WTC11 (cell line): ENCODE measurements around the gene CDH13. TPM values are rescaled to one million over a fixed set of nuclear protein-coding genes. Genes with fewer than 3 reads are reported as not detected.

ENCODE experiments used
- ATAC-seq: fragments of 200-7000 bp; cut with Tn5 transposase; 2 replicates; pipeline ENCODE4 v1.10.0; 2021; ENCODE audit warnings: mild to moderate bottlenecking, moderate library complexity
- CTCF ChIA-PET: fragments of 300-600 bp; sonication (Branson Sonifier 250); formaldehyde crosslinking; loops from one replicate; lab custom pipeline; 2021; ENCODE audit warnings: antibody characterized with exemption; lab: Charles Lee
- POLR2A ChIA-PET: fragments of 350-600 bp; sonication (Branson Sonifier 250); formaldehyde crosslinking; loops from one replicate; lab custom pipeline; 2021; ENCODE audit warnings: antibody characterized with exemption; lab: Charles Lee
- DNase-seq: peaks from one replicate; pipeline ENCODE4 v3.0.0; 2021; ENCODE audit warnings: low spot score
- H3K27ac Mint-ChIP-seq: 2 replicates; pipeline ENCODE4 v1.8.0; 2021; ENCODE audit warnings: mixed read lengths
- H3K27me3 Mint-ChIP-seq: 2 replicates; pipeline ENCODE4 v1.8.0; 2021; ENCODE audit warnings: low read depth, mild to moderate bottlenecking, moderate library complexity, mixed read lengths
- H3K36me3 Mint-ChIP-seq: 2 replicates; pipeline ENCODE4 v1.8.0; 2021; ENCODE audit warnings: mixed read lengths
- H3K4me1 Mint-ChIP-seq: 2 replicates; pipeline ENCODE4 v1.8.0; 2022; ENCODE audit warnings: mixed read lengths
- H3K4me3 Mint-ChIP-seq: 2 replicates; pipeline ENCODE4 v1.8.0; 2021; ENCODE audit warnings: mild to moderate bottlenecking, moderate library complexity, mixed read lengths
- H3K9me3 Mint-ChIP-seq: 2 replicates; pipeline ENCODE4 v1.8.0; 2021; ENCODE audit warnings: mixed read lengths
- AR ChIP-seq: fragments of 250-450 bp; sonication (Bioruptor Pico); IDR thresholded peaks from 2 replicates; pipeline ENCODE4 v1.9.0; 2021; ENCODE audit warnings: mild to moderate bottlenecking
- ATF2 ChIP-seq: sonication (generic); formaldehyde crosslinking; IDR thresholded peaks from 2 replicates; pipeline ENCODE4 v1.8.1; 2022; ENCODE audit warnings: low read depth, missing genetic modification reagents, borderline replicate concordance
- E2F5 ChIP-seq: sonication (generic); formaldehyde crosslinking; IDR thresholded peaks from 2 replicates; pipeline ENCODE4 v1.8.1; 2022; ENCODE audit warnings: mild to moderate bottlenecking, moderate library complexity, missing genetic modification reagents
- ELF4 ChIP-seq: sonication (generic); formaldehyde crosslinking; IDR thresholded peaks from 2 replicates; pipeline ENCODE4 v1.8.1; 2022; ENCODE audit warnings: low read depth, mild to moderate bottlenecking, moderate library complexity, missing genetic modification reagents
- ETV6 ChIP-seq: sonication (generic); formaldehyde crosslinking; IDR thresholded peaks from 2 replicates; pipeline ENCODE4 v1.8.1; 2022; ENCODE audit warnings: mild to moderate bottlenecking, missing genetic modification reagents
- HMGXB4 ChIP-seq: sonication (generic); formaldehyde crosslinking; IDR thresholded peaks from 2 replicates; pipeline ENCODE4 v1.8.1; 2023; ENCODE audit warnings: mild to moderate bottlenecking, moderate library complexity, missing genetic modification reagents
- JAZF1 ChIP-seq: fragments of 250-450 bp; sonication (Bioruptor Pico); IDR thresholded peaks from 2 replicates; pipeline ENCODE4 v1.9.0; 2021; ENCODE audit warnings: moderate library complexity, mild to moderate bottlenecking, inconsistent platforms
- MXD4 ChIP-seq: fragments of 250-450 bp; sonication (Bioruptor Pico); IDR thresholded peaks from 2 replicates; pipeline ENCODE4 v1.8.0; 2021; ENCODE audit warnings: mild to moderate bottlenecking, moderate library complexity, borderline replicate concordance
- MYBL2 ChIP-seq: sonication (generic); formaldehyde crosslinking; IDR thresholded peaks from 2 replicates; pipeline ENCODE4 v1.8.1; 2023; ENCODE audit warnings: mild to moderate bottlenecking, moderate library complexity, missing genetic modification reagents
- PRDM15 ChIP-seq: sonication (generic); formaldehyde crosslinking; IDR thresholded peaks from 2 replicates; pipeline ENCODE4 v1.8.0; 2022; ENCODE audit warnings: missing genetic modification reagents
- PREB ChIP-seq: sonication (generic); formaldehyde crosslinking; IDR thresholded peaks from 2 replicates; pipeline ENCODE4 v1.8.1; 2022; ENCODE audit warnings: mild to moderate bottlenecking, missing genetic modification reagents, moderate library complexity, borderline replicate concordance
- SMAD3 ChIP-seq: sonication (generic); formaldehyde crosslinking; IDR thresholded peaks from 2 replicates; pipeline ENCODE4 v1.8.0; 2022; ENCODE audit warnings: missing genetic modification reagents, mild to moderate bottlenecking, borderline replicate concordance
- SMAD4 ChIP-seq: sonication (generic); formaldehyde crosslinking; IDR thresholded peaks from 2 replicates; pipeline ENCODE4 v1.8.0; 2022; ENCODE audit warnings: mild to moderate bottlenecking, missing genetic modification reagents
- SP1 ChIP-seq: sonication (generic); formaldehyde crosslinking; conservative IDR thresholded peaks from 2 replicates; pipeline ENCODE4 v1.8.1; 2022; ENCODE audit warnings: missing genetic modification reagents
- ZNF423 ChIP-seq: fragments of 250-450 bp; sonication (Bioruptor Pico); IDR thresholded peaks from 2 replicates; pipeline ENCODE4 v2.1.2; 2022; ENCODE audit warnings: mild to moderate bottlenecking, moderate library complexity
- total RNA-seq: library from RNA; stranded (reverse); gene quantifications from 3 replicates; pipeline ENCODE4 v1.2.3, GENCODE V29; 2021

The CDH13 gene
- total RNA-seq, 1 experiment from 2014 or later, result 0.81 TPM

- TF ChIP-seq ATF2 (CRISPR knock-in tag) (no peak), SMAD3 (no peak), JAZF1 (CRISPR knock-in tag) (no peak), ETV6 (CRISPR knock-in tag) (no peak), E2F5 (CRISPR knock-in tag) (no peak)
Measured at GRCh38 chr16:83762992-83763358, 1136.2 kb downstream of the CDH13 start (continued).

- peak overlapping the region; percentile 82 for H3K27ac Mint-ChIP-seq
- peak; percentile 29 for ATAC-seq
- DNase-seq, result no peak
- ChIA-PET POLR2A (no interaction called here), CTCF (no interaction called here)
- peaks cover 59% of the 10 kb centered on the region for H3K4me1 Mint-ChIP-seq
- no peak for TF ChIP-seq PRDM15 (CRISPR knock-in tag)
- TF ChIP-seq MYBL2 (CRISPR knock-in tag), result no peak
- TF ChIP-seq MXD4 (CRISPR knock-in tag), result 0 out of 2 replicates have a peak, but pooled peaks have one; percentile 41
- no peak for TF ChIP-seq ELF4 (CRISPR knock-in tag)
- no peak for TF ChIP-seq HMGXB4
- no peak for TF ChIP-seq SP1 (CRISPR knock-in tag)
- TF ChIP-seq SMAD4, result no peak
- TF ChIP-seq AR (CRISPR knock-in tag), result no peak
- TF ChIP-seq PREB (CRISPR knock-in tag), result no peak
- TF ChIP-seq ZNF423 (CRISPR knock-in tag), result peak; percentile 34; the same call in 1 of the 2 replicates
- peaks cover 18% of the 10 kb centered on the region for H3K9me3 Mint-ChIP-seq
- H3K36me3 Mint-ChIP-seq, result no peaks in the 10 kb centered on the region; the same call in 1 of the 2 replicates
- H3K27me3 Mint-ChIP-seq, result no peaks in the 10 kb centered on the region; the same call in 1 of the 2 replicates
- H3K4me3 Mint-ChIP-seq, result no peak overlapping the region
Measured at GRCh38 chr16:83768986-83769385, 1142.2 kb downstream of the CDH13 start.
